ENCODE results near the gene PLEKHG4. TPM values are rescaled to one million over a fixed set of nuclear protein-coding genes. Genes with fewer than 3 reads are reported as not detected.

The PLEKHG4 gene
- polyA plus RNA-seq, 1 donor from 2014 or later: 0.28 TPM

DNA sequence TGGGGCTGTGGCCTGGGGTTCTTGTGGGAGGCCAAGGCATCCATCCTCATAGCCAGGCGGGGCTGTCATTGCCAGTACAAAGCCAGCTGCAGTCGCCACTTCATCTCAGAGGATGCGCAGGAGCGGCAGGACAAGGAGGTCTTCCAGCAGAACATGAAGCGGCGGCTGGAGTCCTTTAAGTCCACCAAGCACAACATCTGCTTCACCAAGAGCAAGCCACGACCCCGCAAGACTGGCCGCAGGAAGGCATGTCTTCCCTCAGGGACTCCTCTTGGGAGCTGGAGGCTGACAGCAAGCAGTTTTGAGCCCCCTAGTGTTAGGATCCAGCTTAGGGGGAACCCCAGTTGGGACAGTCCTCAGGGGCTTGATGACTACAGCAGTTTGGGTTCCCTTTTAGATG lies 15.1 kb upstream of the PLEKHG4 start:
- TF ChIP-seq POLR2AphosphoS5 (IDR thresholded peaks at IDR 0.05) (no peak), EZH2 (IDR thresholded peaks at IDR 0.05; ENCODE audit: borderline replicate concordance, insufficient read depth, low read length, poor library complexity, severe bottlenecking) (no peak), EP300 (conservative IDR thresholded peaks at IDR 0.05; ENCODE audit: poor library complexity, severe bottlenecking) (no peak)
- TF ChIP-seq, protein P1, sequence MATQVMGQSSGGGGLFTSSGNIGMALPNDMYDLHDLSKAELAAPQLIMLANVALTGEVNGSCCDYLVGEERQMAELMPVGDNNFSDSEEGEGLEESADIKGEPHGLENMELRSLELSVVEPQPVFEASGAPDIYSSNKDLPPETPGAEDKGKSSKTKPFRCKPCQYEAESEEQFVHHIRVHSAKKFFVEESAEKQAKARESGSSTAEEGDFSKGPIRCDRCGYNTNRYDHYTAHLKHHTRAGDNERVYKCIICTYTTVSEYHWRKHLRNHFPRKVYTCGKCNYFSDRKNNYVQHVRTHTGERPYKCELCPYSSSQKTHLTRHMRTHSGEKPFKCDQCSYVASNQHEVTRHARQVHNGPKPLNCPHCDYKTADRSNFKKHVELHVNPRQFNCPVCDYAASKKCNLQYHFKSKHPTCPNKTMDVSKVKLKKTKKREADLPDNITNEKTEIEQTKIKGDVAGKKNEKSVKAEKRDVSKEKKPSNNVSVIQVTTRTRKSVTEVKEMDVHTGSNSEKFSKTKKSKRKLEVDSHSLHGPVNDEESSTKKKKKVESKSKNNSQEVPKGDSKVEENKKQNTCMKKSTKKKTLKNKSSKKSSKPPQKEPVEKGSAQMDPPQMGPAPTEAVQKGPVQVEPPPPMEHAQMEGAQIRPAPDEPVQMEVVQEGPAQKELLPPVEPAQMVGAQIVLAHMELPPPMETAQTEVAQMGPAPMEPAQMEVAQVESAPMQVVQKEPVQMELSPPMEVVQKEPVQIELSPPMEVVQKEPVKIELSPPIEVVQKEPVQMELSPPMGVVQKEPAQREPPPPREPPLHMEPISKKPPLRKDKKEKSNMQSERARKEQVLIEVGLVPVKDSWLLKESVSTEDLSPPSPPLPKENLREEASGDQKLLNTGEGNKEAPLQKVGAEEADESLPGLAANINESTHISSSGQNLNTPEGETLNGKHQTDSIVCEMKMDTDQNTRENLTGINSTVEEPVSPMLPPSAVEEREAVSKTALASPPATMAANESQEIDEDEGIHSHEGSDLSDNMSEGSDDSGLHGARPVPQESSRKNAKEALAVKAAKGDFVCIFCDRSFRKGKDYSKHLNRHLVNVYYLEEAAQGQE (IDR thresholded peaks at IDR 0.05; ENCODE audit: borderline replicate concordance): no peak
- H3K4me3 ChIP-seq (ENCODE audit: low read length): no peak overlapping the region

DNA sequence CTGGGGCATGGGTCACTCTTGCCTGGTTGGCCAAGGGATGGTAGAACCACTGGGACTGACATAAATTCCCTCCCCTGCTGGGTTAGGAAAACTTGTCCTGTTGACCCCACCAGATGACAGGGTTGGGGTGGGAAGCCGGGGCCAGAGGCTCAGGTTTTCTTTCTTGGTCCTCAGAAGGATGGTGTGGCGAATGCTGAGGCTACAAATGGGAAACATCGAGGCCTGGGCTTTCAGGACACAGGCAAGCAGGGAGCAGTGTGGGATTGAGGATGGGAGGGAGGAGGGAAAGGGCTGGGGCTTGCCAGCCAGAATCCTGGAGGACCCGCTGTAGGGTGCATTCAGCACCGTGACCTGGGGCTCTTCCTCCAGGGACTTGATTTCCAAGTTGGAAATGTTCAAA lies 14.5 kb upstream of the PLEKHG4 start:
- Histone ChIP-seq H3K27ac (ENCODE audit: low read length) (no peak overlapping the region), H3K9me2 (ENCODE audit: insufficient read depth, low read length) (no peaks in the 10 kb centered on the region), H3F3A (ENCODE audit: insufficient read depth, low read length, poor library complexity, severe bottlenecking) (no peaks in the 10 kb centered on the region), H4K20me1 (ENCODE audit: insufficient read depth) (no peaks in the 10 kb centered on the region), H3K4me2 (ENCODE audit: low read length) (no peak overlapping the region), H3K9ac (ENCODE audit: low read length) (no peak overlapping the region), H3K36me3 (ENCODE audit: insufficient read depth, low read length) (no peaks in the 10 kb centered on the region), H2AFZ (ENCODE audit: low read depth, low read length) (no peak overlapping the region), H3K27me3 (ENCODE audit: insufficient read depth, low read depth, low read length) (no peaks in the 10 kb centered on the region), H3K9me3 (ENCODE audit: low read length) (no peaks in the 10 kb centered on the region), H3K79me2 (replicated peaks; ENCODE audit: insufficient read depth, low read length) (no peaks in the 10 kb centered on the region), H3K4me3 (ENCODE audit: low read length) (no peak overlapping the region)
- TF ChIP-seq POLR2AphosphoS5 (IDR thresholded peaks at IDR 0.05) (no peak), TAF1 (IDR thresholded peaks at IDR 0.05; ENCODE audit: low read depth) (no peak), EZH2 (IDR thresholded peaks at IDR 0.05; ENCODE audit: borderline replicate concordance, insufficient read depth, low read length, poor library complexity, severe bottlenecking) (no peak), SMC3 (conservative IDR thresholded peaks at IDR 0.05; ENCODE audit: poor library complexity) (no peak), MXI1 (conservative IDR thresholded peaks at IDR 0.05; ENCODE audit: poor library complexity, severe bottlenecking) (no peak), EP300 (conservative IDR thresholded peaks at IDR 0.05; ENCODE audit: poor library complexity, severe bottlenecking) (no peak), RAD21 (conservative IDR thresholded peaks at IDR 0.05) (no peak)
- TF ChIP-seq, protein P1 (IDR thresholded peaks at IDR 0.05; ENCODE audit: borderline replicate concordance): no peak
- TF ChIP-seq, protein P2, sequence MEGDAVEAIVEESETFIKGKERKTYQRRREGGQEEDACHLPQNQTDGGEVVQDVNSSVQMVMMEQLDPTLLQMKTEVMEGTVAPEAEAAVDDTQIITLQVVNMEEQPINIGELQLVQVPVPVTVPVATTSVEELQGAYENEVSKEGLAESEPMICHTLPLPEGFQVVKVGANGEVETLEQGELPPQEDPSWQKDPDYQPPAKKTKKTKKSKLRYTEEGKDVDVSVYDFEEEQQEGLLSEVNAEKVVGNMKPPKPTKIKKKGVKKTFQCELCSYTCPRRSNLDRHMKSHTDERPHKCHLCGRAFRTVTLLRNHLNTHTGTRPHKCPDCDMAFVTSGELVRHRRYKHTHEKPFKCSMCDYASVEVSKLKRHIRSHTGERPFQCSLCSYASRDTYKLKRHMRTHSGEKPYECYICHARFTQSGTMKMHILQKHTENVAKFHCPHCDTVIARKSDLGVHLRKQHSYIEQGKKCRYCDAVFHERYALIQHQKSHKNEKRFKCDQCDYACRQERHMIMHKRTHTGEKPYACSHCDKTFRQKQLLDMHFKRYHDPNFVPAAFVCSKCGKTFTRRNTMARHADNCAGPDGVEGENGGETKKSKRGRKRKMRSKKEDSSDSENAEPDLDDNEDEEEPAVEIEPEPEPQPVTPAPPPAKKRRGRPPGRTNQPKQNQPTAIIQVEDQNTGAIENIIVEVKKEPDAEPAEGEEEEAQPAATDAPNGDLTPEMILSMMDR (IDR thresholded peaks at IDR 0.05; ENCODE audit: poor library complexity, severe bottlenecking): no peak

More for the DNA sequence above, 15.1 kb upstream of the PLEKHG4 start:
- no peaks in the 10 kb centered on the region for H3K27me3 ChIP-seq (ENCODE audit: insufficient read depth, low read depth, low read length)
- H2AFZ ChIP-seq (ENCODE audit: low read depth, low read length): no peak overlapping the region
- H3K4me2 ChIP-seq (ENCODE audit: low read length): no peak overlapping the region
- H3F3A ChIP-seq (ENCODE audit: insufficient read depth, low read length, poor library complexity, severe bottlenecking): no peaks in the 10 kb centered on the region
- H3K9ac ChIP-seq (ENCODE audit: low read length): no peak overlapping the region
- H3K79me2 ChIP-seq (replicated peaks; ENCODE audit: insufficient read depth, low read length): no peaks in the 10 kb centered on the region
- no peak overlapping the region for H3K27ac ChIP-seq (ENCODE audit: low read length)
- no peaks in the 10 kb centered on the region for H4K20me1 ChIP-seq (ENCODE audit: insufficient read depth)
- H3K36me3 ChIP-seq (ENCODE audit: insufficient read depth, low read length): no peaks in the 10 kb centered on the region
- no peaks in the 10 kb centered on the region for H3K9me3 ChIP-seq (ENCODE audit: low read length)
- no peaks in the 10 kb centered on the region for H3K9me2 ChIP-seq (ENCODE audit: insufficient read depth, low read length)
